GM19463 (cell line): ENCODE measurements around the gene HPCAL1.
"Not testable (repeated sequence)": the region's sequence is repeated elsewhere in the genome, so short reads cannot be mapped to it uniquely, and the experiment has no call there.

Source experiments
- ATAC-seq: cut with Tn5 transposase; IDR thresholded peaks from one replicate; pipeline ENCODE4 v1.9.1; 2021; ENCODE audit warnings: mild to moderate bottlenecking, moderate library complexity; ENCODE audit not compliant: unreplicated experiment

HPCAL1 gene

GRCh38 chr2:10449838-10450691 lies 147.4 kb downstream of the HPCAL1 start:
- no peak for ATAC-seq

DNA sequence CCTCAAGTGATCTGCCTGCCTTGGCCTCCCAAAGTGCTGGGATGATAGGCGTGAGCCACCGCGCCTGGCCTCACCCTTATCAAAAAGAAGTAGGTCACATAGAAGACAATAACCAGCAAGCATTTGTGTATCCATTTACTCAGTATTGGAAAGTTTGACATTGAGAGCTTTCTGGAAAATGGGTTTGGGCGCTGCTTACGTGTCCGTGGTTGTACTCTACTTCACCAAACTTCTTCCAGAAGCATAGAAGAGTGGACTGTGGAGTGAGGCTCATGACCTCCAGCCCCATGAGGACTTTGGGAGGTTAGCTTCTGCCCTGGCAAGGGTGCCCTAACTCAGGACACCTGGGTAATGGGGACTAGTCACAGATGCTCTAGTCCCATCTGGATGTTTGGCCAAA lies 149.1 kb downstream of the HPCAL1 start:
- ATAC-seq, result no peak

DNA sequence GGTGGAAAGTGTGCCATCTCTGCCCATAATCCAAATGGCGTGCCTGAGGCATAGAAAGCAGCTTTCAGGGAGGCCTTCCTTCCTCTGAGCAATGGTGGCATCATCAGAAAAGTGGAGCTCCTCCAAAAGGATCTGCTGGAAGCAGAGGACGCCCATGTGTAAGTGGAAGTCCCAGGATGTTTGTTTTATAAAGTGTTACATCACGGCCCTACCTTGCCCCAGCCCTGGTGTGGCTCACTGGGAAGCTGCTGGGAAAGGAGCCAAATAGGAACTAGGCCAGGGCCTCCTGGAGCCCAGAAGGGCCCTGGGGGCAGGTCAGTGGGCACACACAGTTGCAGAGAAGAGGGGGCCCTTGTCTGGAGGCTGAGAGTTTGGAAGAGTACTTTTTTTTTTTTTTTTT lies 149.6 kb downstream of the HPCAL1 start:
- no peak for ATAC-seq

GRCh38 chr2:10452956-10453904 lies 150.5 kb downstream of the HPCAL1 start:
- no peak for ATAC-seq

- no peak for ATAC-seq
Measured at GRCh38 chr2:10453905-10454298, 151.2 kb downstream of the HPCAL1 start.

GRCh38 chr2:10454505-10454904 lies 151.8 kb downstream of the HPCAL1 start:
- ATAC-seq, result no peak

- ATAC-seq, result not testable (repeated sequence)
Measured at GRCh38 chr2:10457195-10457594, 154.5 kb downstream of the HPCAL1 start.

DNA sequence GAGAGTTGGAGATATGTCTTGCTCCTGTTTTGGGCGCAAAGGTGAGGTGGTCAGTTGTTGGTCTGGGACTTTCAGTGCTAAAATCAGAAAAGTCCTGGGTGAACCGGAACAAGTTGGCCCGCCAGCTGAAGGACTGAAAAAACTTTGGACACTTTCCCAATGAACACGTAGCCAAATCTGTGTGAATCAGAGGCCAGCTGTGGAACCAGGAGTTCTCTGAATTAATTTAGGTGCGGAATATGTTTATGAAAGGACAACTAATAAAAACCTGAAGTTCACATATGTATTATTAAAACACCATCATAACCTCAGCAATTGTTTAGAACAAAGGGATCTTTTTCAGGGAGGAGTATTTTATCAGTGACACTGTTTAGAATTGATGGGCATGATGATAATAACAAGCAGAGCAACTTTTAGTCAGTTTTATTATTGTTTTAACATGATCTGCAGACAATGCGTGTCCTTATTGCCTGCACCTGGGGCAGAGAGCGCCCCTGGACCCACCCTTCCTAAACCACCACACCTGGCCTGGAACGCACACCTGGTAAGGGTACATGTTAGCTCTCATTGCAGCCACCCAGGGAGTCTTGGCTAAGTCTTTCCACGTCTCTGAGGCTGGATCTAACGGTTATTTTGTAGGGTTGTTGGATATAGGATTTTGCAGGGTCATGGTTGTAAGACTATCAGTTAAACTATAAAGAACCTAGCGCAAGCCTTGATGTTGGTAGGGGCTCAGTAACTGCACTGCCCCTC lies 155.3 kb downstream of the HPCAL1 start:
- ATAC-seq, result no peak

- no peak for ATAC-seq
Measured at GRCh38 chr2:10460366-10460796, 157.7 kb downstream of the HPCAL1 start.

- no peak for ATAC-seq
Measured at GRCh38 chr2:10462178-10463083, 159.7 kb downstream of the HPCAL1 start.

- ATAC-seq, result no peak
Measured at GRCh38 chr2:10465910-10466309, 163.2 kb downstream of the HPCAL1 start.

DNA sequence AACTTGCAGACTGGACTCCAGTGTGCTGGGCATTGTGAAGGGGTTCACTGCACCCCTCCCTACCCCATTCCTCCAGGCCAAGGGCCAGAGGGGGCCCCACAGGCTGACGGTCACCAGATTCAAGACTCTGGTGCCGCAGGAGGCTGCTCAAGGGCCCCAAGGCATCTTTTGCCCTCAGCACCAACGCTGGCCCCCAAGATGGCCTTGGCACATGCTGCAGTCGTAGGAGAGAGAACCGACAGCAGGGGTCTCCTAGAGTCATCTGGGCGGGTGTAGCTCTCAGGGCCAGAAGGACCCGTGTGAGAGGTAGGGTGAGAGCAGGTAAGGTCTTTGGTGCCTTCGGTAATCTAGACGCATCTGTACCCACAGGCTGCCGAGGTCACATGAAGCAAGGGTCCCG lies 164.1 kb downstream of the HPCAL1 start:
- no peak for ATAC-seq

DNA sequence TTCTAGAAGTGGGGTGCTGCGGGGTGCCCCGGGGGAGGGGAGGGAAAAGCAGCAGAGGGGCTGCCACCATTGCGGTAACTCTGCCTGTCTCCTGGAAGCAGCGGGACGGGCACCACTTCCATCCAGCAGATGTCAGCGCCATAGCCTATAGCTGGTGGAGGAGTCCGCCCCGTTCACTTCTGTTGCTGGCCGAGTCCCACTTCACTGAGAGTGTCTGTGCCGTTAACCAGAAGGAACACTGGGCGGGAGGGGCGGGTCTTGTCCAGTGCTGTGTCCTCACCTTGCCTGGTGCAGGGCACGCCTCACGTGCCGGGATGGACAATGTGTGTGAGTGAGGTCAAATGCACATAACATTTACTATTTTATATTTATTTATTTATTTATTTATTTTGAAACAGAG lies 164.7 kb downstream of the HPCAL1 start:
- no peak for ATAC-seq

- ATAC-seq, result no peak
Measured at GRCh38 chr2:10469301-10469700, 166.6 kb downstream of the HPCAL1 start.

GRCh38 chr2:10469955-10470608 lies 167.4 kb downstream of the HPCAL1 start:
- no peak for ATAC-seq

GRCh38 chr2:10471046-10471571 lies 168.4 kb downstream of the HPCAL1 start:
- no peak for ATAC-seq

- no peak for ATAC-seq
Measured at GRCh38 chr2:10471955-10472354, 169.3 kb downstream of the HPCAL1 start.

DNA sequence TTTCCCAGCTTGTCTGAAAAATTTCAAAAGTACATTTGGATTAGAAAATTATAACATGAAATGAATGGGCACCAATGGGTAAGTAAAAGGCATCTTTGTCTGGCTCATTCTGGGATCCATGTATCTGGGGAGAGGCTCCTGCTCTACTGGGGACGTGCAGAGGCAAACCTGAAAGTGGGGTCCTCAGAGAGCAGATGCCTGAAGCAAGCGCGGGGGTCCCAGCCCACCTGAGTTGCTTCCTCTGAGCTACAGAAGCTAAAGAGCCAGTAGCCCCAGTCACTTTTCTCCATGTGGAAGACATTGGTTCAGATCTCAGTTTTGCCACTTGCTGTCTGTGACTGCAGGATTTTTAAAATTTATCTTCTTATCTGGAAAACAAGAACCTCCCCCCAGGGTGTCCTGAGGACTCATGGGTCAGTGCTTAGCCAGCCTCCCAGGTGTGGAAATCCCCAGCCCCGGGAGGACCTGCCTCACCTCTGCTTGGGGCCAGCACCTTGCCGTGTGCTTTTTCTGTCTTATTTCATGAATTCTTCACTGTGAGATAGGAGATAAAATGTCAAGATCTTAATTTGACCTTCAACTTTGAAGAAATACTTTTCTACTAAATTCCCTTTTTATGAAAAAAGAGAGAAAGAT lies 170.5 kb downstream of the HPCAL1 start:
- ATAC-seq, result no peak

DNA sequence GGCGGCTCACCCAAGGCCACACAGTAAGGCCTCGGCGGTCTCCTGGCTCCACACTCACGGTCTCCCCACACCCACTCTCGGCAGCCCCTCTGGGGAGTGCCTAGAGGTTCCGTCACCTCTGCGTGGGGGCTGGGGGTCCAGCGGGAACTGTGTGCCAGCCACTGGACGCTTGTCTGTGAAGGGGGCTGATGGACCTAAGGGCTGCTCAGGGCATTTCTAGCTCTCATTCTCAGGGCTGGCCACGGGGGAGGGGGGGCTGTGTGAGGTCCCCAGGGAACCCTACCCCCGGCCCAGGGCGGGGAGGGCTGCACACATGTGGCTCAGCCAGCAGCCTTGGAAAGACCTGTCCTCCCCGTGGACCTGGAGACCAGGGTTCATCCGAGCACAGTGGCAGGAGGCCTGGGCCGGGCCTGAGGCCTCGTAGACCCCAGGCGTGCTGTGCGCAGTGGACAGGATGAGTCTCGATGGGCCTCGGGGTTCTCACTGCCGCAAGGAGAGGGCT lies 172.6 kb downstream of the HPCAL1 start:
- ATAC-seq, result no peak
